ENCODE data around the gene RENBP.

The RENBP gene

GRCh38 chrX:153966841-153967535 is 22.5 kb upstream of the RENBP start:
- H3K4me3 Mint-ChIP-seq, result peak overlapping the region; percentile 71
- H3K36me3 Mint-ChIP-seq (ENCODE audit: low read depth), result peaks cover 81% of the 10 kb centered on the region
- H3K4me1 Mint-ChIP-seq (ENCODE audit: low read depth), result peaks cover 38% of the 10 kb centered on the region
- H3K27me3 Mint-ChIP-seq, result no peaks in the 10 kb centered on the region
- H3K27ac Mint-ChIP-seq, result peak overlapping the region; percentile 84
- intact Hi-C loops (cut with micrococcal nuclease), result no loop called here
- no peaks in the 10 kb centered on the region for H3K9me3 Mint-ChIP-seq

DNA sequence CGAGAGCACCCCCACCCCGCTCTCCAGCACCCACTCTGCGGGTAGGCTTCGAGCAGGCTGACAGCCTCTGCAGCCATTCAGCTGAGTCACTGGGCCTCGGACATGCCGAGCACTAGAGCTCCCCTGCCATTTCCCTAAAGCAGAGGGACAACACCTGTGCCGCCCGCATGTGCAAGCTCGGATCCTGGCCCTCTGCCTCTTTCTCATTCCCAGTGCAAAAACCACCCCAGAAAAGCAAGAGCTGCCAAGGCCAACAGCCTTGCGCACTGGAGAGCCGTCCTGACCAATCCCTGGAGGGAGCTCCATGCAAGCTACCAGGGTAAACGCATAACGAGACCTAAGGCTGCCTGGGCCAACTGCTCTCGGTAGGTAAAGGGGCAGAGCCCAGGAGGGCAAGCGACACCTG is 21.8 kb upstream of the RENBP start:
- Mint-ChIP-seq H3K27ac (peak overlapping the region; percentile 35), H3K4me1 (ENCODE audit: low read depth) (peaks cover 38% of the 10 kb centered on the region), H3K27me3 (no peaks in the 10 kb centered on the region), H3K9me3 (no peaks in the 10 kb centered on the region), H3K36me3 (ENCODE audit: low read depth) (peaks cover 82% of the 10 kb centered on the region), H3K4me3 (no peak overlapping the region)
- intact Hi-C loops (cut with micrococcal nuclease), result no loop called here

DNA sequence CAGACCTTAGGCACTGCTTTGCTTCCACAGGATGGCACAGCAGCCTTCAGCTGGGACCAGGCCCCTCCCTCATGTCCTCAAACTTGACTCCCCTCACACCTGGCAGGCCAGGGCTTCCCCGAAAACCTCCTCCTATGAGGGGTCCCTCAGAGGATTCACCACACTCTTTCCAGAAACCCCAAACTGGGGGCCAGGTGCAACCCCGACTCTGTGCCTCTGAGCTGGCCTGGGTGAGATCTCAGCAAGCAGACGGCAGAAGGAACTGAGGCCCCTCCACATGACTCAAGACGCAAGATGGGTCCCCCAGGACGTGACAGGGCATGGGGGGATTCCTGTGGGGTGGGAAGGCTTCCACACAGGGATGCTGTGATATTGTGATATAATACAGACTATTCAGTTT is 21.0 kb upstream of the RENBP start:
- H3K36me3 Mint-ChIP-seq (ENCODE audit: low read depth), result peaks cover 82% of the 10 kb centered on the region
- H3K27me3 Mint-ChIP-seq, result no peaks in the 10 kb centered on the region
- H3K9me3 Mint-ChIP-seq, result no peaks in the 10 kb centered on the region
- no peak overlapping the region for H3K27ac Mint-ChIP-seq
- intact Hi-C loops (cut with micrococcal nuclease), result no loop called here
- no peak overlapping the region for H3K4me3 Mint-ChIP-seq
- H3K4me1 Mint-ChIP-seq (ENCODE audit: low read depth), result peaks cover 38% of the 10 kb centered on the region

- peaks cover 31% of the 10 kb centered on the region for H3K4me1 Mint-ChIP-seq (ENCODE audit: low read depth)
- H3K9me3 Mint-ChIP-seq, result no peaks in the 10 kb centered on the region
- H3K36me3 Mint-ChIP-seq (ENCODE audit: low read depth), result peaks cover 89% of the 10 kb centered on the region
- no peaks in the 10 kb centered on the region for H3K27me3 Mint-ChIP-seq
- H3K27ac Mint-ChIP-seq, result no peak overlapping the region
- H3K4me3 Mint-ChIP-seq, result no peak overlapping the region
- intact Hi-C loops (cut with micrococcal nuclease), result no loop called here
Measured at GRCh38 chrX:153964105-153964504, 19.7 kb upstream of the RENBP start.

DNA sequence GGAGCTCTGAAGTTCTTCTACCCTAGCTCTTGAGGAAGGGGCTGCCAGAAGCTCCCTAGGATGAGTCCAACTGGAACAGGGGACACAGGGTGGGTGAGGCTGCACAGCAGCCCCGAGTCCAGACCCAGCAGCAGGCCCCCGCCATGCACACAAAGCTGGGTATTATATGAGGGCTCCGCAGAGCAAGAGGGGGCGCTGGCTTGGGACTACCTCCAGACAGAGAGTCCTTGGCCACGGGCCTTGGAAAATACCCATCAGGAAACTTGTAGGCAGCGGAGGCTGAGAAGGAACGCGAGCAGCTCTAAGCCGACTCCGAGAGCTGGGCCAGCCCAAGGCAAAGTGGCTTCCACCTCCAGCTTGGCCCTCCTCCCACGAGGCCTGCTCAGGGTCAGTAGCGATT is 19.1 kb upstream of the RENBP start:
- Mint-ChIP-seq H3K27me3 (no peaks in the 10 kb centered on the region), H3K4me3 (no peak overlapping the region), H3K27ac (no peak overlapping the region), H3K4me1 (ENCODE audit: low read depth) (peaks cover 27% of the 10 kb centered on the region), H3K36me3 (ENCODE audit: low read depth) (peaks cover 95% of the 10 kb centered on the region), H3K9me3 (no peaks in the 10 kb centered on the region)
- intact Hi-C loops (cut with micrococcal nuclease), result no loop called here

- no peaks in the 10 kb centered on the region for H3K27me3 Mint-ChIP-seq
- intact Hi-C loops (cut with micrococcal nuclease), result no loop called here
- no peak overlapping the region for H3K4me3 Mint-ChIP-seq
- H3K4me1 Mint-ChIP-seq (ENCODE audit: low read depth), result peaks cover 5% of the 10 kb centered on the region
- no peaks in the 10 kb centered on the region for H3K9me3 Mint-ChIP-seq
- peaks cover 100% of the 10 kb centered on the region for H3K36me3 Mint-ChIP-seq (ENCODE audit: low read depth)
- no peak overlapping the region for H3K27ac Mint-ChIP-seq
Measured at GRCh38 chrX:153961292-153961691, 16.8 kb upstream of the RENBP start.

DNA sequence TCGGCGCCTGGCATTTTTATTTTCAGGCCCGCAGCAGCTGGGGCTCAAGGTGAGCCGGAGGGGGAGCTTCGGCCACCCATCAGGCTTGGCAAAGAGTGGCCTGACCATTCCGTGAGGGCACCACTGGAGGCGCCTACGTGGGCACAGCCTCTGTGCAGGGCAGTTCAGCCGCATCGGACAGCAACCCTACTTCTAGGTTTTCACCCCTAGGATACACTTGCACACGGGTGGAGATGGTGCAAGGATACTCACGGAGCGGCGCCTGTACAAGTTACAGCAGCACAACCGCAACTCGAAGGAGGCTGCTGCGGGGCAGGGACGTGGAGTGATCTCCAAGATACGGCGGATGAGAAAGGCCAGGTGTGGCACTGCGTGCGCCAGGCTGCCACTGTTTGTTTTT is 16.3 kb upstream of the RENBP start:
- Mint-ChIP-seq H3K4me1 (ENCODE audit: low read depth) (no peaks in the 10 kb centered on the region), H3K36me3 (ENCODE audit: low read depth) (peaks cover 100% of the 10 kb centered on the region), H3K9me3 (no peaks in the 10 kb centered on the region), H3K27me3 (no peaks in the 10 kb centered on the region), H3K27ac (no peak overlapping the region), H3K4me3 (no peak overlapping the region)
- intact Hi-C loops (cut with micrococcal nuclease), result no loop called here

DNA sequence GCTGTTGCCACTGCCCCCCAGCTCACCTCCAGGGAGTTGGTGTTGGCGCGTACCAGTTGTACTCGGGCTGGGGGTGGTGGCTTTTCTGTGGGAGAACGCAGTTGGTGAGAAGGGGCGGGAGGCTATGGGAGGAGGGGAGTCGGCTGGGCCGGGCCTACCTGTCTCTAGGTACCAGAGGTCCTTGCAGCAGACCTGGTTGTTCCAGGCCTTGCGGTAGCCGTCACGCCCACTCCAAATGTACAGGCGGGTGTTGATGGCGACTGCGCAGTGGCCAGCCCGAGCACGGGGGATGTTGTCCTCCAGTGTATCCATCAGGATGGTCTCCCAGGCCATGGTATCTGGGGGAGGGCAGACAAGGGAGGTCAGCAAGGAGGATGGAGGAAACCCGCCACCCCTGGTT is 15.6 kb upstream of the RENBP start:
- intact Hi-C loops (cut with micrococcal nuclease), result no loop called here
- no peak overlapping the region for H3K27ac Mint-ChIP-seq
- no peaks in the 10 kb centered on the region for H3K4me1 Mint-ChIP-seq (ENCODE audit: low read depth)
- H3K9me3 Mint-ChIP-seq, result no peaks in the 10 kb centered on the region
- H3K4me3 Mint-ChIP-seq, result no peak overlapping the region
- H3K27me3 Mint-ChIP-seq, result no peaks in the 10 kb centered on the region
- H3K36me3 Mint-ChIP-seq (ENCODE audit: low read depth), result peaks cover 100% of the 10 kb centered on the region

- H3K9me3 Mint-ChIP-seq, result no peaks in the 10 kb centered on the region
- no peaks in the 10 kb centered on the region for H3K4me1 Mint-ChIP-seq (ENCODE audit: low read depth)
- no peak overlapping the region for H3K4me3 Mint-ChIP-seq
- no peaks in the 10 kb centered on the region for H3K27me3 Mint-ChIP-seq
- intact Hi-C loops (cut with micrococcal nuclease), result no loop called here
- no peak overlapping the region for H3K27ac Mint-ChIP-seq
- peaks cover 100% of the 10 kb centered on the region for H3K36me3 Mint-ChIP-seq (ENCODE audit: low read depth)
Measured at GRCh38 chrX:153959649-153960048, 15.2 kb upstream of the RENBP start.

DNA sequence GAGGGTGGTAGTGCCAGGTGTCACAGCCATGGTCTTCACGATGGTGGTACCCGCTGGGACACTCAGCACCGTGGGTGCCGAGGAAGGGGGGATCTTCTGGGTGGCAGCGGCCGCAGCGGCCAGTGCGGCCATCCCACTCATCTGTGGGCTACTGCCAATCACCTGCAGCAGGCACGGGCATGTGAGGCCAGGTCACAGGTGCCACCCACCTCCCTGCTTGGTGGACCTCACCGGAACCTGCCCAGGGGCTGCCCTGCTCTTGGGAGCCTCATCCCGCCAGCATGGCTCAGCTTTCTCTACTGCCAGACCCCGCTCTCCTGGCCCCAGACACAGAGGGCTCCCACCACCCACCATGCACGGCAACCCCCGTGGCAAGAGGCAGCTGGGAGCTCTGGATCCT is 14.2 kb upstream of the RENBP start:
- Mint-ChIP-seq H3K4me1 (ENCODE audit: low read depth) (no peaks in the 10 kb centered on the region), H3K36me3 (ENCODE audit: low read depth) (peaks cover 100% of the 10 kb centered on the region), H3K27me3 (no peaks in the 10 kb centered on the region), H3K9me3 (no peaks in the 10 kb centered on the region), H3K27ac (no peak overlapping the region), H3K4me3 (no peak overlapping the region)
- intact Hi-C loops (cut with micrococcal nuclease), result no loop called here

DNA sequence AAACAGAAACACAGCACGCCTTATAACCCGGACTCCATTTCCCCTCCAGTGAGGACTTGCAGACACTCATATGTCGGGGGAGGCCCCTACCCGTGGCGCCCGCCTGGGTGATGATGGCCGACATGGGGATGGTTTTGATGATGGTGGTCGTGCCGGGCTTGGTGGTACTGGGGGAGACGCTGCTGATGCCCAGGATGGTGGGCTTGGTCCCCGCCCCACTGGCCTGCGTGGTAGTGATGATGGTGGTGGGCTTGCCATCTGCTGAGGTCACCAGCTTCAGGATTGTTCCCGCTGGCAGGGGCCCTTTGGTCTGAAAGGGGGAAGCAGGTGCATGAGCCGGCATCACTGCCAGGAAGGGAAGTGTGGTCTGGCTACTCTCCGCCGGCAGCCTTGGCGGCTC is 12.8 kb upstream of the RENBP start:
- H3K9me3 Mint-ChIP-seq, result no peaks in the 10 kb centered on the region
- no peaks in the 10 kb centered on the region for H3K27me3 Mint-ChIP-seq
- intact Hi-C loops (cut with micrococcal nuclease), result no loop called here
- H3K4me3 Mint-ChIP-seq, result no peak overlapping the region
- no peak overlapping the region for H3K27ac Mint-ChIP-seq
- peaks cover 100% of the 10 kb centered on the region for H3K36me3 Mint-ChIP-seq (ENCODE audit: low read depth)
- no peaks in the 10 kb centered on the region for H3K4me1 Mint-ChIP-seq (ENCODE audit: low read depth)

- H3K9me3 Mint-ChIP-seq, result no peaks in the 10 kb centered on the region
- H3K4me3 Mint-ChIP-seq, result no peak overlapping the region
- H3K27ac Mint-ChIP-seq, result no peak overlapping the region
- H3K36me3 Mint-ChIP-seq (ENCODE audit: low read depth), result peaks cover 100% of the 10 kb centered on the region
- no peaks in the 10 kb centered on the region for H3K27me3 Mint-ChIP-seq
- H3K4me1 Mint-ChIP-seq (ENCODE audit: low read depth), result no peaks in the 10 kb centered on the region
- intact Hi-C loops (cut with micrococcal nuclease), result no loop called here
Measured at GRCh38 chrX:153956044-153956907, 11.8 kb upstream of the RENBP start.

- intact Hi-C loops (cut with micrococcal nuclease), result no loop called here
- H3K4me1 Mint-ChIP-seq (ENCODE audit: low read depth), result peaks cover under 1% of the 10 kb centered on the region
- H3K9me3 Mint-ChIP-seq, result no peaks in the 10 kb centered on the region
- H3K4me3 Mint-ChIP-seq, result no peak overlapping the region
- no peak overlapping the region for H3K27ac Mint-ChIP-seq
- H3K36me3 Mint-ChIP-seq (ENCODE audit: low read depth), result peaks cover 100% of the 10 kb centered on the region
- no peaks in the 10 kb centered on the region for H3K27me3 Mint-ChIP-seq
Measured at GRCh38 chrX:153955228-153955732, 10.8 kb upstream of the RENBP start.

DNA sequence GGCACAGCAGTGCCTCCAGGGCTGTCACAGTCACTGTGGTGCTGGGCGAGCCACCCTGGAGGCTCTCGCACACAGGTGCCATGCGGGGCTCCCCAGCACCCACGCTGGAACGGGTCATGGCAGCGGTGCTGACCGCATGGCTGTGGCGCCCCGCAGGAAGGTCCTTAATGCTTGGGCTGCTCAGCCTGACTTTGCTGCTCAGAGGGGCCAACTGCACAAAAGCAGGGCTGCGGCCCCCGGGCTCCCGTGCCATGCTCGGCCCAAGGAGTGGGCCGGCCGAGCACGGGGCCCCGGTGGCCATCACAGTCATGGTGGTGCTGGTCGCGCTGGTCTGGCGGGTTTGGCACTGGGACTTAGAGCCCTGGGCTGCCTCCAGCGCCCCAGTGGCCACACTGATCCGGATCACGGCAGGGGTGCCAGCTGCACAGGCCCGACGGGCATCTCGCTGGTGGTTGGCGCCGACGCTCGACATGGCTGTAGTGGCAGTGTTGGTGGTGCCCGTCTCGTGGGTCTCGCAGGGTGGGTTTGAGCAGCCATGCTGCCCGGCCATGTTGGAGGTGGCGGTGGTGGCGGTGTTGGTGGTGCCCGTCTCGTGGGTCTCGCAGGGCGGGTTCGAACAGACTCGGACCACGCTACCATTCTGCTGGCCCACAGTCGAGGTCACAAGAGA is 10.2 kb upstream of the RENBP start:
- H3K27ac Mint-ChIP-seq, result peak overlapping the region; percentile 32
- intact Hi-C loops (cut with micrococcal nuclease), result loop anchor here (5.0 kb wide), 1 partner anchor 192 kb away; the partner anchor contains the start of gene PLXNB3
- no peaks in the 10 kb centered on the region for H3K9me3 Mint-ChIP-seq
- no peaks in the 10 kb centered on the region for H3K27me3 Mint-ChIP-seq
- H3K4me1 Mint-ChIP-seq (ENCODE audit: low read depth), result peaks cover 6% of the 10 kb centered on the region
- peaks cover 100% of the 10 kb centered on the region for H3K36me3 Mint-ChIP-seq (ENCODE audit: low read depth)
- no peak overlapping the region for H3K4me3 Mint-ChIP-seq
